Stimulated activated CD4-positive, alpha-beta T cell treated with anti-CD3 and anti-CD28 coated beads, Interleukin-12 subunit alpha, Interleukin-12 subunit beta, amount 100 ng/mL, for 24 hours (primary cell): ENCODE measurements around the gene NTN4.
"Not testable (repeated sequence)": the region's sequence is repeated elsewhere in the genome, so short reads cannot be mapped to it uniquely, and the experiment has no call there.

Experiments used
- DNase-seq, 2 experiments: peaks; one replicate each; pipeline ENCODE4 v3.0.0-alpha.2; 2020; ENCODE audit warnings: low read depth in 2 of 2

The NTN4 gene

DNA sequence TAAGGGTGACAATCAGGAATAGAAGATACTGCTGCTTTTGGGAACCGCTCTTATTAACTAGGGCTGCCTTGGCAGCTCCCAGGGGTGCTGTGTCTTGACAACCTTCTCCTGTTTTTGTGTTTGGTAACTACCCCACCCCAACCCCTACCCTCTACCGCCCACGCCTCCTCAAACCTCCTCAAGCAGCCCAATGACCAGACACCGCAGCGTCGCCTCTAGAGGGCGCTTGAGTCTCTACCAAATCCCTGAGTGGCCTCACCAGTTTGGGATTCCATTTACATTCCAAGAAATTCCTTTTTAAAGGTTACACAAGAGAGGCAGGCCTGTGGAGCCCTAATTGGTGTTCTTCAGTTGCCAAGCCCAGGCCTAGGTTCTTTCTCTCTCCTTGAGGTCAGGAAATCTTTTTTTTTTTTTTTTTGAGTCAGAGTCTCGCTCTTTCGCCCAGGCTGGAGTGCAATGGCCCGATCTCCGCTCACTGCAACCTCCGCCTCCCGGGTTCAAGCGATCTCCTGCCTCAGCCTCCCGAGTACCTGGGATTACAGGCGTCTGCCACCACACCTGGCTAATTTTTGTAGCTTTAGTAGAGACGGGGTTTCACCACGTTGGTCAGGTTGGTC is 166.9 kb downstream of the NTN4 start:
- no peak for DNase-seq

DNA sequence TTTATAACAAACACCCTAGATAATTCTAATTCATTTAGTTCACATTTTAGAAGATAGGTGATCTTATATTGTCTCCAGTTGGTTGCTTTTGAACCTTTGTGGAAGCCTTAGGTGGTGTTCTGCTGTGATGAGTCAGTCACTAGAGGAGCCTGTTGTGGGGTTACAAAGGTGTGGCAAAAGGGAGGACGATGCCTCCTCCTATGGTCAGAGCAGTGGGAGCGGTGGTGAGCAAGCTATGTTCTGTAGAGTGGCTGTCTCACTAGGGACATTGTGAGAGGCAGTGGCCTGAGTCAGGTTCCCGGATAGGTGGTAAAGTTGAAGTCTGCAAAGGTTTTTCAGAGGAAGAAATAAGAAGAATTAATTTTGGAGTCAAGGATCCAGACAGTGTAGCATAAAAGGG is 167.7 kb downstream of the NTN4 start:
- DNase-seq: no peak

DNA sequence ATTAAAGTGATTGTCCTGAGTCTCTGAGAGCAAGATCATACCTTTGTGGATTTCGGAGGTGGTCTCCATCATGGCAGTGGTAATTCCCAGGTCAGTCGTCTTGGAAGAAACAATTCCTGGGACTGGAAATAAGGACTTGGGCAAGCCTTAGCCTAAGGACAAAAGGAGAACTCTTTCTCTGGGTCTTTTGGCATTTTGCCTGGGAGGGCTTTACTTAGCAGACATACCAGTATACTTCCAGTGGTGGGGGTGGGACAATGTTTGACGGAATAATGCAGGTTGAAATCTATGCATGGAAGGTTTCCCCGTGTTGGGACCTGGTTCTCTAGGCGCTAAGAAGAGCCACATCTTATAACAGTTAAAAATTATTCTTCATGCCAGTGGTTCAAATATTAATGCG is 168.8 kb downstream of the NTN4 start:
- DNase-seq: no peak

DNA sequence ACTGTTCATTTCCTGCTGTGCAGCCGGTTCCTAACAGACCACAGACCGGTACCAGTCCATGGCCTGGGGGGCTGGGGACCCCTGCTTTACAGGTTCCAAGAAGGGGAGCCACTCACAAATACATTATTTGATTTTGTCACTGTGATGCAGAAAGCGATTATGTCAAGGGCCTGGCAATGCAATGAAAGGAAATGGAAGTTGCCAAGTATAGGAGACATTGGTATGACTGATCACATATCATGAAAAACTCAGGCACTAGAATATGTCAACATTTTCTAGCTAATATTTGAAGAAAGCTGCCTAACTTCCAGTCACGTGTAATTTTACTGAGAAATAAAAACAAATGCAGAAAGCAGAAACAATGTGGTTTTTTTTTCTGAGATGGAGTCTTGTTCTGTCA is 170.4 kb downstream of the NTN4 start:
- DNase-seq: no peak

DNA sequence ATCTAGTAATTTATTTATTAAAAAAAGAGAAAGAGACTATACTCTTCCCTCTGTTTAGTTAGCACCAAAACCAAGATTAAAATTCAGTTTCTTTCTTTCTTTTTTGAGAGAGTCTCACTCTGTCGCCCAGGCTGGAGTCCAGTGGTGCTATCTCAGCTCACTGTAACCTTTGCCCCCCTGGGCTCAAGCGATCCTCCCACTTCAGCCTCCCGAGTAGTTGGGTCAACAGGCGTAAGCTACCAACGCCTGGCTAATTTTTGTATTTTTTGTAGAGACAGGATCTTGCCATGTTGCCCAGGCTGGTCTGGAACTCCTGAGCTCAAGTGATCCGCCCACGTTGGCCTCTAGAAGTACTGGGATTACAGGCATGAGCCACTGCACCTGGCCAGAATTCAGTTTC is 174.1 kb downstream of the NTN4 start:
- not testable (repeated sequence) for DNase-seq

DNA sequence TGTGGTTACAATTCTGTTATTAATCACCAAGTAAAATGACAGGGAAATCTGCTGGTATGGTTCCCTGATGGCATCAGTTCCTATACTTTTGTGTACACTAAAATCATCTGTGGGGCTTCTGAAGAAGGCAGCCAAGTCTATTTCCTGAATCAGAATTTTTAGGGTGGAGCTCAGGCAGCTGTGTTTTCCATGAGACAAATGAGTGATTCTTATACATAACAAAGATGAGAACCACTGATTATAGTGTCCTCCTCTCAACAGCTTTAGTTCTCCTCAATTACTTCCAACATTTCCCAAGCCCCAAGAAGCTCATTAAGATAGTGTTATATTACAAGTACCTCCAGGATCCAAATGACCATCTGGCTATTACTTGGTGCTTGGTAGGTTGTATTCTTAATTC is 174.8 kb downstream of the NTN4 start:
- DNase-seq: no peak

DNA sequence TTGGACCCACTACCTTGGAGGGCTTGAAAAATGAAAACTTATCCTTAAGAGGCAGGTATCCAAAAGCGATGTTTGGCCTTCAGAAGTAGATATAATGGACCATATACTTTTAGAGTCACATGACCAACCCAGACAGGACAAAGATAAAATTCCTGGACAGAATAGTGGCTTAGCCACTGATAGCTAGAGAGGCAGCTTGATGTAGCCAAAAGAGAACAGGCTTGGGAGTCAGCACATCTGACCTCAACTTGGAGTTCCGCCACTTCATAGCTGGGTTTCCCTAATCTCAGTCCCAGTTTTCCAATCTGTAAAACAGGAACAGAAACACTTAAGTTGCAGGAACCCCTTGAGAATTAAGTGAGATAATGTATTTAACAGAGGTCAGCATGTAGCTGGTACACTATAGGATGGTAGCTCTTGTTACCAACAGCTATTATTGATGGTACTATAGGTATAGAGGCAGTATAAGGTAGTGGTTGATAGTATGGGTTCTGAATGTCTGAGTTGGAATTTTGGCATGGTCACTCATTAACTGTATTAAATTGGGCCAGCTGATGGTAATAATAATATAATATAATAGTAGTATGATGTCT is 176.1 kb downstream of the NTN4 start:
- DNase-seq: no peak

DNA sequence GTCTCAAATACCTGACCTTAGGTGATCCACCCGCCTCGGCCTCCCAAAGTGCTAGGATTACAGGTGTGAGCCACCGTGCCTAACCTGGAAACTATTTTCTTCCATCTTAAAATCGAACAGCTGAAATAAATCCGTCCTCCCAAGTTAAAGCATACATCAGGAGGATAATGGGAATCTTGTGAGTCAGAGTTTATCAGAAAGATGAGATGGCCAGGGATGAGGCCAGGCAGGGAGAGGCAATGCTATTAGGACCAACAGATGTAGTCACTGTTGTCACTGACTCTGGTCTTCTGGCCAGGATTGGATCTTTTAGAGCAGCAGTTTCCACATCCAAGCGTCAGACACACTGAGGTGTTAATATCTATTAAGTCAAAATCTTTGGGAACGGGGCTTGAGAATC is 177.5 kb downstream of the NTN4 start:
- no peak for DNase-seq

DNA sequence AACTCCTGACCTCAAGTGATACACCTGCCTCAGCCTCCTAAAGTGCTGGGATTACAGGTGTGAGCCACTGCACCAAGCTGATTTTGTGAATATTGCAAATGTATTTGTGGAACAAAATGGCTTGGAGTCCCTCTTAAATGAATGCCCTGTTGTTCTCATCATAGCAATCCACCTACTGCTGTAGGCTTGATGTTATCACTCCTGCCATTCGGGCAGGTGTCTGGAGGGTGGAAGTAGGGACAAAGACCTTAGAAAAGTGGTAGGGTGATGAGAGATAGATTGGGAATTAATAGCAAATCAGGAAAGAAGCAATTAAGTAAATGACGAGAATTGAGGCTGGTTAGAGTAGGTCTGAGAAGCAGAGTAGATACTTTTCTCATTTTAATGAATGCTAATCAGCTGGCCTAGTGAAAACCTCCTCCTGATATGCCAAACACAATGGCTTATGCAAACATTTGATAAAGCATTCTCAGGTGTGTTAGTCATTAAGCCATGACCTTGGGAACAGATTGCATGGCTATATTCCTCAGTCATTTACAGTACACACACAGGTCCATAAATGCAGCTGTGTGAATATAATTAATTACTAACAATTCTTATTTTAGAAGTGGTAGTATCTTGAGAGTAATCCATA is 178.8 kb downstream of the NTN4 start:
- no peak for DNase-seq

DNA sequence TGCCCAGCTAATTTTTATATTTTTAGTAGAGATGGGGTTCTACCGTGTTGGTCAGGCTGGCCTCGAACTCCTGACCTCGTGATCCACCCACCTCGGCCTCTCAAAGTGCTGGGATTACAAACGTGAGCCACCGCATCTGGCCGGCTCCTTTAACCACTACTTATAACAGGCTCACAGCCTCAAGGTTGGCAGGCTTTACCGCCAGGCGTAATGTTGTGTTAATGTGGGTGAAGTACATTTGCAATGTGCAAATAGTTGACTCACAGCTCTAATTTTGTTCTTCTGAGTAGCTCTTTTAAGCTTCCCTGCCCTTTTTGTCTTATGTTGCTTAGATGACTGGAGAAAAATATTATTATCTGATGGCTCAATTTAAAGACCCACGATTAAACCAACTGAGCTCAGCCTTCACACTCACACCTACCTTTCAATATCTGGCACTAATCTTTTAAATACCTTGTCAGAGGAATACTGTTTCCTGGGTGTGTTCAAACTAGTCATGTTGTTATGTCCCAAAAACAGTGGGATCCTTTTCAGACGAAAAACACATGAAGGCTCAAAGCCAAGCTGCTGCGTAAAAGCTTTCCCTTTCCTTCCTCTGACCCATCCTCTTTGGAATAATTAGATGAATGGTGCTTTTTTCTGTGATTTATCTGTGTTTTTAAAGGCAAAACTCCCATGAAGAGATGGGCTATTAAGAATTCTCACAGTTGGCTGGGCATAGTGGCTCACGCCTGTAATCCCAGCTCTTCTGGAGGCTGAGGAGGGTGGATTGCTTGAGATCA is 182.1 kb downstream of the NTN4 start:
- DNase-seq: no peak
